Bronchial epithelial cell (primary cell): ENCODE data around the gene PEX12. TPM values are rescaled to one million over a fixed set of nuclear protein-coding genes. Genes with fewer than 3 reads are reported as not detected.

Source experiments
- DNase-seq: peaks from one replicate; pipeline ENCODE4 v3.0.0-alpha.2; 2010; ENCODE audit warnings: low read depth
- FAIRE-seq: peaks from 2 replicates; lab custom pipeline; 2011; peaks lifted over from hg19 to GRCh38; lab: Jason Lieb, UNC
- H3K27me3 ChIP-seq: 2 replicates; pipeline ENCODE4 v1.5.1; 2011; ENCODE audit warnings: low read length; ENCODE audit not compliant: control insufficient read depth, insufficient read depth
- H3K36me3 ChIP-seq: 2 replicates; pipeline ENCODE4 v1.5.1; 2011; ENCODE audit warnings: low read length; ENCODE audit not compliant: control insufficient read depth, insufficient read depth
- H3K4me3 ChIP-seq: 2 replicates; pipeline ENCODE4 v1.5.1; 2011; ENCODE audit warnings: mild to moderate bottlenecking, low read depth, low read length, control low read depth
- total RNA-seq: library from RNA; depleted of rRNA; stranded (reverse); fragments of >200 nt; gene quantifications from 2 replicates; pipeline ENCODE4 v1.2.1, GENCODE V29; 2014
- TF ChIP-seq, protein P1 (sequence below): IDR thresholded peaks from 2 replicates; pipeline ENCODE4 v1.5.1; 2011; ENCODE audit warnings: mild to moderate bottlenecking, moderate library complexity, low read length, control low read depth, inconsistent platforms; ENCODE audit not compliant: insufficient read depth, severe bottlenecking

Gene PEX12
- total RNA-seq, 1 donor from 2014 or later: 2.9 TPM

DNA sequence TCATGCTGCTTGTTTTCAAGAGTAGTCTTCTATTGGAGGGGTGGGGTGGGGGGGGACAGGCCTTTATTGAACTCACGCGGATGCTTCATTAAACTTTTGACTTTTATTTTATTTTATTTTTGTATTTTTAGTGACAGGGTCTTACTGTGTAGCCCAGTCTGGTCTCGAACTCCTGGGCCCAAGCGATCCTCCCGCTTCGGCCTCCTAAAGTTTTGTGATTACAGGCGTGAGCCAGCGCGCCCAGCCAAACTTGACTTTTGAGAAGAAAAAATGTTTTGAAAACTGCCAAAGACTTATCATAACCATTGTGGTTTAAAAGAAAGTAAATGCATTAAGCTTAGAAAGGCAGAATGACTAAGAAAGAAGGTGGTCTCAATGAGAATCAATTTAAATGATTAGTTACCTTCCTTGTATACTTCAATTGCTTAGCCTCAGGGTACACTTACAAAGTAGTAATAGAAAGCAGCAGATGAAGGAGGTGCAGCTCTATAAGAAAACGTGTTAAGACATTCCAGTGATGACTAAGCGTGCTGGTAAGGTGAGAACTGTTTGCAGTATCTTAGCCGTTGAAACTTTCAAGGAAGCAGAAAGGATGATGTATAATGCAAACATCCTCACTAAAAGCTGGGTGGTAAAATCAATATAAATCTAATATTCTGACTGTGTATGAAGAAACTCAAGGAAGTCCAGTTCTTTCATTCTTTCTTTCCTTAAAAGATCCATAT, 10.0 kb upstream of the PEX12 start:
- TF ChIP-seq, protein P1, sequence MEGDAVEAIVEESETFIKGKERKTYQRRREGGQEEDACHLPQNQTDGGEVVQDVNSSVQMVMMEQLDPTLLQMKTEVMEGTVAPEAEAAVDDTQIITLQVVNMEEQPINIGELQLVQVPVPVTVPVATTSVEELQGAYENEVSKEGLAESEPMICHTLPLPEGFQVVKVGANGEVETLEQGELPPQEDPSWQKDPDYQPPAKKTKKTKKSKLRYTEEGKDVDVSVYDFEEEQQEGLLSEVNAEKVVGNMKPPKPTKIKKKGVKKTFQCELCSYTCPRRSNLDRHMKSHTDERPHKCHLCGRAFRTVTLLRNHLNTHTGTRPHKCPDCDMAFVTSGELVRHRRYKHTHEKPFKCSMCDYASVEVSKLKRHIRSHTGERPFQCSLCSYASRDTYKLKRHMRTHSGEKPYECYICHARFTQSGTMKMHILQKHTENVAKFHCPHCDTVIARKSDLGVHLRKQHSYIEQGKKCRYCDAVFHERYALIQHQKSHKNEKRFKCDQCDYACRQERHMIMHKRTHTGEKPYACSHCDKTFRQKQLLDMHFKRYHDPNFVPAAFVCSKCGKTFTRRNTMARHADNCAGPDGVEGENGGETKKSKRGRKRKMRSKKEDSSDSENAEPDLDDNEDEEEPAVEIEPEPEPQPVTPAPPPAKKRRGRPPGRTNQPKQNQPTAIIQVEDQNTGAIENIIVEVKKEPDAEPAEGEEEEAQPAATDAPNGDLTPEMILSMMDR: no peak
- H3K4me3 ChIP-seq: peak overlapping the region; percentile 98
- no peaks in the 10 kb centered on the region for H3K27me3 ChIP-seq
- FAIRE-seq: no peak
- peak; percentile 99 for DNase-seq
- H3K36me3 ChIP-seq: no peaks in the 10 kb centered on the region

DNA sequence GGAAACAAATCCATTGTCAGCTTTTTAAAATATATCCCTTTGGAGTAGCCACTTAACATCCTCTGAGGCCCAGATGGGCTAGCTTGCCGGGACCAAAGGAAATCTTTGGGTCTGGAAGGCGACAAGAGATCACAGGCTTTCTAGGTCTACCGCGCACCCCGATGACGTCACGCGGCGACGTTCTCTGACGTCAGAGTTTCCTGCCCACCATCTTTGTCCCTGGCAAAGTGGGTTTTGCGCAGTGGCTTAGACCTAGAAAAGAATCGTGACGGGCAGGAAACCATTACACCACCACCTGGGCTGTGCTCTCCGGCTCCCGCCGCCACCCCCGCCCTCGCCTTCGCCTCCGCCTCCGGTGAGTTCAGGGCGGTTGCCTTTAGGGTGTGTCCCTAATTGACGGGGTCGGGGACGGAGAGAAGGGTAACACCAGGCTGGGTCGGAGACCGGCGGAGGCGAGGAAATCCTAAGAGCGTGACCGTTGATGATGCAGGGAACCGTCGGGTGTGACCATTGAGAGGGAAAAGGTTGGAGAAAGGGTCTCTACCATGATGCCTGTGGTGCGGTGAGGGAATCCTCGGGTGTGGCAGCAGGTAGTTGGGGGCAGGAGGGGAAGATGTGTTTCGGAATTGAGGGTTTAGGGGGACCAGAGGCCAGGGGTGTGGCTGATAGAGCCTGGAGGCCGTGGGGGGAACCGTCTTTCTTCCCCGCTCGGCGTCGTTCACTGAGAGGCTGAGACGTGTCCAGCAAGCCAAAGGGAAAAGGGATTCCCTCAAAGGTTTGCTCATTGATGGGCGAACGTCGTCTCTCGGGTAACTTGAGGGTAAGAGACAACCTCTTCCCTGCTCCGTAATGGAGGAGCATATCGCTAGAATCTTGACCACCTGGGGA, 8.9 kb upstream of the PEX12 start, which contains the start of gene AP2B1:
AP2B1 (plus strand) TSS at position 249 of the 888 bp plus-strand sequence. CDS start 6,709 bp downstream, outside the sequence.
- Histone ChIP-seq H3K27me3 (no peaks in the 10 kb centered on the region), H3K36me3 (no peaks in the 10 kb centered on the region), H3K4me3 (peak within 1 kb of the TSS; percentile 98)
- no peak for FAIRE-seq
- TF ChIP-seq, protein P1: no peak
- peak; percentile 92 for DNase-seq

DNA sequence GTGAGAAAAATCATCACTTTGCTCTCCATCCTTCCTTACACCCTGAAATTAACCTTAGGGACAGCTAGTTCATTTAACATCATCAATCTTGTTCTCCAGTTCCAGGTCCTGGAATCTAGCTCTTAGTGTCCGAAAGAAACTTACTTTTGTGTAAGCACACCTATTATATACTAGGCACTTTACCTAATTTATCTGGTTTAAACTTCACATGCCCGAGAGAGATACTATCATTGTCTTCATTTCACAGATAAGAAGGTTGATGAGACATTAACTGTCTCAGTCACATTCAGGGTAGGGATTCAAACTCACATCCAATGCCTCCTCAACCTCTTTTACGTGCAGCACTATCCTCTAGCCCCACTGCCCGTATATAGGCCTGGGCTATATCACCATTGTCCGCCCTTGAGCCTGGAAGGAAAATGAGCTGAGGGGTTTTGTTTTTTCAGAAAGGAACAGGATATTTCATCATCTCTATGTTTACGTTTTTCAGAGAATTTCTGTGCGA, 8.2 kb upstream of the PEX12 start:
- Histone ChIP-seq H3K27me3 (no peaks in the 10 kb centered on the region), H3K4me3 (peak overlapping the region; percentile 98), H3K36me3 (no peaks in the 10 kb centered on the region)
- TF ChIP-seq, protein P1: no peak
- no peak for DNase-seq
- FAIRE-seq: no peak

DNA sequence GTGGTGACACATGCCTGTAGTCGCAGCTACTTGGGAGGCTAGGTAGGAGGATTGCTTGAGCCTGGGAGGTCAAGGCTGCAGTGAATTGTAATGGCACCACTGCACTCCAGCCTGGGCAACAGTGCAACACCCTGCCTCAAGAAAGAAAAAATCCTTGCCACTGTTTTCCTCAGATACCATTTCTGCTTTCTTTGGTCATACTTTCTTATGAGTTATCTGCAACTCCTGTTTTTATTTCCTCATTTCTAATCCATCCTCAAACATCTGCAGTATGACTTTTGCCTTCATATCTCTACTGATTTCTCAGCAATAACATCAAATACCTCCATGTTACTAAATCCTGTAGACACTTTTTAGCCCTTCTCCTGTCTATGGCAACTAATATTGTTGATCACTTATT, 5.7 kb upstream of the PEX12 start:
- H3K36me3 ChIP-seq: no peaks in the 10 kb centered on the region
- TF ChIP-seq, protein P1: no peak
- no peak overlapping the region for H3K4me3 ChIP-seq
- DNase-seq (no peak), FAIRE-seq (no peak)
- H3K27me3 ChIP-seq: no peaks in the 10 kb centered on the region

DNA sequence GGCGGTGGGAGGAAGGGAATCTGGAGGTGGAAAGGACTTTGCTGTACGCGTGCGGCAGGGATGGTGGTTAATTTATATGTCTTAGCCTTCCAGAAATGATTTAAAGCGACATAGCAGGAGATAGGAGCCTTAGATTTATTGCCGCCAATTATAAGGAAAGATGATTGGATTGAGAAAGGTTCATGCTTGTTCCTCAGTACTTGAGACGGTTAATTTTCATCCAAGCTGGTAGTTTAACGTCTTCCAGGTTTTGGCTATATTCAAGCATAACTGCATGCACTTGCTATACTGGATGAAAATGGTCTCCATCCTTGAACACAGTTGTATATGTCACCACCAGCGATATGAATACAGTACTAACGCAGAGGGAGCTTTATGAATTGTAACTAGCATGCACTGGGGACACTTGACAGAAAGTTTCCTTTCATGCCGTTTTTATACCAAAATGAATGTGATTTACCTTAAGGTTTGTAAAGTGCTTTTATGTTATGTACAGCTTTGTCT, 610 bp upstream of the PEX12 start:
- DNase-seq (no peak), FAIRE-seq (no peak)
- Histone ChIP-seq H3K27me3 (no peaks in the 10 kb centered on the region), H3K36me3 (no peaks in the 10 kb centered on the region), H3K4me3 (peak overlapping the region; percentile 71)
- TF ChIP-seq, protein P1: no peak
